HepG2 (cell line): ENCODE measurements around the gene ZNF148. TPM values are rescaled to one million over a fixed set of nuclear protein-coding genes. Genes with fewer than 3 reads are reported as not detected.

ENCODE experiments used
- AKAP8 ChIP-seq: sonication (generic); formaldehyde crosslinking; IDR thresholded peaks from 2 replicates; pipeline ENCODE4 v1.5.1; 2020; ENCODE audit warnings: mild to moderate bottlenecking, missing genetic modification reagents
- ATF7-NPFF ChIP-seq: sonication (generic); formaldehyde crosslinking; IDR thresholded peaks from 2 replicates; pipeline ENCODE4 v1.8.1; 2023; ENCODE audit warnings: mild to moderate bottlenecking, low read depth, missing genetic modification reagents, moderate library complexity
- CEBPZ ChIP-seq: IDR thresholded peaks from 2 replicates; pipeline ENCODE4 v1.6.1; 2012; ENCODE audit warnings: low read length, improper control_type of control experiment
- DR1 ChIP-seq: sonication (generic); formaldehyde crosslinking; IDR thresholded peaks from 2 replicates; pipeline ENCODE4 v1.8.0; 2021; ENCODE audit warnings: mild to moderate bottlenecking, missing genetic modification reagents, inconsistent platforms
- HES4 ChIP-seq: sonication (generic); formaldehyde crosslinking; IDR thresholded peaks from 2 replicates; pipeline ENCODE4 v1.9.0; 2021; ENCODE audit warnings: mild to moderate bottlenecking, missing genetic modification reagents, borderline replicate concordance
- HNRNPL ChIP-seq: fragments of 200-400 bp; formaldehyde crosslinking; IDR thresholded peaks from 2 replicates; pipeline ENCODE4 v1.6.1; 2017; ENCODE audit warnings: mild to moderate bottlenecking, low read depth, low read length
- NFKB2 ChIP-seq: sonication (generic); formaldehyde crosslinking; IDR thresholded peaks from 2 replicates; pipeline ENCODE4 v1.4.0; 2020; ENCODE audit warnings: missing genetic modification reagents, borderline replicate concordance
- PITX1 ChIP-seq: sonication (generic); formaldehyde crosslinking; IDR thresholded peaks from 2 replicates; pipeline ENCODE4 v1.5.1; 2020; ENCODE audit warnings: mild to moderate bottlenecking, missing genetic modification reagents
- POLR2G ChIP-seq: fragments of 200-400 bp; formaldehyde crosslinking; IDR thresholded peaks from 2 replicates; pipeline ENCODE4 v1.6.1; 2018; ENCODE audit warnings: mild to moderate bottlenecking, low read depth, low read length, moderate library complexity
- SPEN ChIP-seq: sonication (generic); formaldehyde crosslinking; IDR thresholded peaks from 2 replicates; pipeline ENCODE4 v1.5.1; 2020; ENCODE audit warnings: low read depth, mild to moderate bottlenecking, missing genetic modification reagents
- SSRP1 ChIP-seq: IDR thresholded peaks from 2 replicates; pipeline ENCODE4 v1.6.1; 2016; ENCODE audit warnings: control low read depth
- ZBTB8A ChIP-seq: sonication (generic); formaldehyde crosslinking; IDR thresholded peaks from 2 replicates; pipeline ENCODE4 v1.4.0; 2020; ENCODE audit warnings: mild to moderate bottlenecking, low read depth, missing genetic modification reagents, borderline replicate concordance
- ZNF205 ChIP-seq: IDR thresholded peaks from 2 replicates; pipeline ENCODE4 v1.6.1; 2018; ENCODE audit warnings: missing biosample characterization, missing genetic modification reagents
- ZNF274 ChIP-seq: sonication (generic); formaldehyde crosslinking; IDR thresholded peaks from 2 replicates; pipeline ENCODE4 v1.5.1; 2020; ENCODE audit warnings: mild to moderate bottlenecking, missing genetic modification reagents
- ZNF414 ChIP-seq: sonication (generic); formaldehyde crosslinking; IDR thresholded peaks from 2 replicates; pipeline ENCODE4 v1.5.0; 2020; ENCODE audit warnings: missing genetic modification reagents
- ZNF430 ChIP-seq: sonication (generic); formaldehyde crosslinking; IDR thresholded peaks from 2 replicates; pipeline ENCODE4 v1.9.0; 2021; ENCODE audit warnings: mild to moderate bottlenecking, missing genetic modification reagents
- ZNF451 ChIP-seq: sonication (generic); formaldehyde crosslinking; IDR thresholded peaks from 2 replicates; pipeline ENCODE4 v1.5.0; 2020; ENCODE audit warnings: mild to moderate bottlenecking, missing genetic modification reagents
- ZNF468 ChIP-seq: sonication (generic); formaldehyde crosslinking; IDR thresholded peaks from 2 replicates; pipeline ENCODE4 v1.8.0; 2022; ENCODE audit warnings: mild to moderate bottlenecking, moderate library complexity, missing genetic modification reagents
- ZSCAN21 ChIP-seq: sonication (generic); formaldehyde crosslinking; IDR thresholded peaks from 2 replicates; pipeline ENCODE4 v1.8.0; 2022; ENCODE audit warnings: mild to moderate bottlenecking, missing genetic modification reagents, moderate library complexity, borderline replicate concordance
- ZSCAN31 ChIP-seq: sonication (generic); formaldehyde crosslinking; IDR thresholded peaks from 2 replicates; pipeline ENCODE4 v1.5.0; 2020; ENCODE audit warnings: low read depth, mild to moderate bottlenecking, missing genetic modification reagents
- polyA plus RNA-seq, 8 experiments: library from polyadenylated mRNA; depleted of rRNA in 3 of 8; stranded (reverse) in 7 of 8; unstranded in 1 of 8; fragments of >200 nt; fragmentation: Illumina TruSeq in 4 of 8; extraction: Trizol in 4 of 8; gene quantifications; 2 replicates each; pipeline versions ENCODE4 v1.2.1 to v1.2.3, GENCODE V29; 2011 to 2016; ENCODE audit warnings: low read depth in 4 of 8, missing spikeins in 1 of 8, mixed read lengths in 1 of 8; ENCODE audit not compliant: insufficient read depth in 1 of 8
- total RNA-seq, 5 experiments: library from RNA; depleted of rRNA; stranded (reverse); fragments of >200 nt; fragmentation: Illumina TruSeq; extraction: Trizol; gene quantifications; 2 replicates each; pipeline ENCODE4 v1.2.3, GENCODE V29; 2016; ENCODE audit warnings: low read depth in 1 of 5
- TF ChIP-seq, protein P1 (sequence below): sonication (generic); formaldehyde crosslinking; IDR thresholded peaks from 2 replicates; pipeline ENCODE4 v1.4.0; 2020; ENCODE audit warnings: mild to moderate bottlenecking, missing genetic modification reagents
- TF ChIP-seq, protein P2 (sequence below), 2 experiments: sonication (generic) in 1 of 2; formaldehyde crosslinking in 1 of 2; IDR thresholded peaks; 2 replicates each; pipeline versions ENCODE4 v1.4.0 to v1.6.1; 2018 to 2020; ENCODE audit warnings: missing genetic modification reagents in 2 of 2, borderline replicate concordance in 1 of 2, low read depth in 1 of 2, mild to moderate bottlenecking in 1 of 2, missing biosample characterization in 1 of 2

Gene ZNF148
- total and polyA plus RNA-seq, 2 of the 13 experiments (the other 11 are each of a cell fraction or from before 2014, with no cell fraction given), result 10.6 to 36.1 TPM

DNA sequence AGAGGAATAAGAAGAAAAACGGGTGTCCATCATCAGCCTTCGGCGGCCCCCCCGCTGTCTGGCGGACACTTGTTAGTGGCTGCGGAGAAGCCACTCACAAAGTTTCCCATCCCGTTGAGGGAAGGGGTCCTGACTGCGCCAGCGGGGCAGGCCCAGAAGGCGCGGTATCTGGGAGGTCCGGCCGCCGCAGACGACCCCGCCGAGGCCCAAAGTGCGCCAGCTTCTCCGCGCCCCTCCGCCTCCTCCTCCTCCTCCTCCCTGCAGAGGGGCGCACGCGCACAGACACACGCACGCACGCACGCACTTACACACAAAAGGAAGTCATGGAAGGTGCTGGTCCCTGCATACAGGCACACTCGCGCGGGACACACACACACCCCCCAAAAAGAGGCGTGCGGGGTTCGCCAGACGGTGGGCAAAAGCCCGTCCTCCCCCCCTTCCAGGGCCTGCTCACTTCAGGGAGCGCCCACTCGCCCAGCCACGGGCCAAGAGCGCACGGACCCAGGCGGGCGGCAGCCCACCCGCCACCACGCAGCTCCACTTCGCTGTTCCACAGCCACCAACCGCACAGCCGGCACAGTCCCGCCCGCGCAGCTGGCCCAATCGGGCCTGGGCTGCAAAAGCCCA lies 18.0 kb downstream of the ZNF148 start (continued):
- TF ChIP-seq, protein P1, sequence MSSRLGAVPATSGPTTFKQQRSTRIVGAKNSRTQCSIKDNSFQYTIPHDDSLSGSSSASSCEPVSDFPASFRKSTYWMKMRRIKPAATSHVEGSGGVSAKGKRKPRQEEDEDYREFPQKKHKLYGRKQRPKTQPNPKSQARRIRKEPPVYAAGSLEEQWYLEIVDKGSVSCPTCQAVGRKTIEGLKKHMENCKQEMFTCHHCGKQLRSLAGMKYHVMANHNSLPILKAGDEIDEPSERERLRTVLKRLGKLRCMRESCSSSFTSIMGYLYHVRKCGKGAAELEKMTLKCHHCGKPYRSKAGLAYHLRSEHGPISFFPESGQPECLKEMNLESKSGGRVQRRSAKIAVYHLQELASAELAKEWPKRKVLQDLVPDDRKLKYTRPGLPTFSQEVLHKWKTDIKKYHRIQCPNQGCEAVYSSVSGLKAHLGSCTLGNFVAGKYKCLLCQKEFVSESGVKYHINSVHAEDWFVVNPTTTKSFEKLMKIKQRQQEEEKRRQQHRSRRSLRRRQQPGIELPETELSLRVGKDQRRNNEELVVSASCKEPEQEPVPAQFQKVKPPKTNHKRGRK (CRISPR knock-in tag), result peak; percentile 35; the same call in 1 of the 2 replicates
- peak; percentile 83 for TF ChIP-seq HES4
- TF ChIP-seq DR1 (CRISPR knock-in tag), result no peak
- TF ChIP-seq, protein P2, sequence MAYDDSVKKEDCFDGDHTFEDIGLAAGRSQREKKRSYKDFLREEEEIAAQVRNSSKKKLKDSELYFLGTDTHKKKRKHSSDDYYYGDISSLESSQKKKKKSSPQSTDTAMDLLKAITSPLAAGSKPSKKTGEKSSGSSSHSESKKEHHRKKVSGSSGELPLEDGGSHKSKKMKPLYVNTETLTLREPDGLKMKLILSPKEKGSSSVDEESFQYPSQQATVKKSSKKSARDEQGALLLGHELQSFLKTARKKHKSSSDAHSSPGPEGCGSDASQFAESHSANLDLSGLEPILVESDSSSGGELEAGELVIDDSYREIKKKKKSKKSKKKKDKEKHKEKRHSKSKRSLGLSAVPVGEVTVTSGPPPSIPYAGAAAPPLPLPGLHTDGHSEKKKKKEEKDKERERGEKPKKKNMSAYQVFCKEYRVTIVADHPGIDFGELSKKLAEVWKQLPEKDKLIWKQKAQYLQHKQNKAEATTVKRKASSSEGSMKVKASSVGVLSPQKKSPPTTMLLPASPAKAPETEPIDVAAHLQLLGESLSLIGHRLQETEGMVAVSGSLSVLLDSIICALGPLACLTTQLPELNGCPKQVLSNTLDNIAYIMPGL (CRISPR knock-in tag; IDR thresholded peaks at IDR 0.05; ENCODE audit: borderline replicate concordance in 1 of 2, low read depth in 1 of 2), result peak; percentile 50 to 69; a peak in 2 of 4 replicates
- 0 out of 2 replicates have a peak, but pooled peaks have one; percentile 42 for TF ChIP-seq HNRNPL
- TF ChIP-seq ZNF430 (CRISPR knock-in tag), result peak; percentile 26; the same call in 1 of the 2 replicates
- TF ChIP-seq ZNF414 (CRISPR knock-in tag), result peak; percentile 76; the same call in 1 of the 2 replicates
- TF ChIP-seq ATF7-NPFF (CRISPR knock-in tag), result peak; percentile 67; the same call in 1 of the 2 replicates
- TF ChIP-seq PITX1 (CRISPR knock-in tag), result peak; percentile 37; the same call in 1 of the 2 replicates
- TF ChIP-seq ZNF205 (CRISPR knock-in tag), result 0 out of 2 replicates have a peak, but pooled peaks have one; percentile 11
- peak; percentile 76 for TF ChIP-seq POLR2G
- no peak for TF ChIP-seq ZNF451 (CRISPR knock-in tag)
- TF ChIP-seq ZNF274 (CRISPR knock-in tag), result peak; percentile 83
- peak; percentile 72; the same call in 1 of the 2 replicates for TF ChIP-seq NFKB2
- TF ChIP-seq SSRP1 (CRISPR knock-in tag), result no peak
- TF ChIP-seq ZBTB8A, result peak; percentile 69; the same call in 1 of the 2 replicates
- peak; percentile 70 for TF ChIP-seq SPEN (CRISPR knock-in tag)
- no peak for TF ChIP-seq ZNF468 (CRISPR knock-in tag)
- TF ChIP-seq ZSCAN21 (CRISPR knock-in tag), result no peak; the same call in 1 of the 2 replicates
- TF ChIP-seq AKAP8 (CRISPR knock-in tag), result peak; percentile 71; the same call in 1 of the 2 replicates
- TF ChIP-seq ZSCAN31, result 0 out of 2 replicates have a peak, but pooled peaks have one; percentile 43
- TF ChIP-seq CEBPZ, result no peak
